Loucy (cell line): ENCODE results near the gene ASXL1.

ENCODE experiments used
- H2AFZ ChIP-seq: fragments of 200-600 bp; sonication (generic); 2 replicates; pipeline ENCODE4 v1.6.0; 2016; ENCODE audit warnings: antibody characterized with exemption, mild to moderate bottlenecking, low read length, moderate library complexity
- H3F3A ChIP-seq: fragments of 200-600 bp; 2 replicates; pipeline ENCODE4 v1.6.0; 2016; ENCODE audit warnings: antibody characterized with exemption, low read depth, mild to moderate bottlenecking
- H3K27me3 ChIP-seq: fragments of 200-600 bp; sonication (generic); 2 replicates; pipeline ENCODE4 v1.6.1; 2014; ENCODE audit warnings: low read length, mild to moderate bottlenecking; ENCODE audit not compliant: insufficient read depth, poor library complexity, severe bottlenecking
- H3K36me3 ChIP-seq: fragments of 200-600 bp; sonication (generic); 2 replicates; pipeline ENCODE4 v1.6.1; 2016; ENCODE audit warnings: low read length; ENCODE audit not compliant: insufficient read depth
- H3K4me1 ChIP-seq: fragments of 200-600 bp; sonication (generic); 2 replicates; pipeline ENCODE4 v1.5.1; 2014; ENCODE audit warnings: low read length, mild to moderate bottlenecking; ENCODE audit not compliant: insufficient read depth, poor library complexity, severe bottlenecking
- H3K4me2 ChIP-seq: fragments of 200-600 bp; sonication (generic); 2 replicates; pipeline ENCODE4 v1.6.0; 2014; ENCODE audit warnings: antibody characterized with exemption, low read length, low read depth, mild to moderate bottlenecking; ENCODE audit not compliant: poor library complexity, severe bottlenecking
- H3K4me3 ChIP-seq: fragments of 200-600 bp; sonication (generic); 2 replicates; pipeline ENCODE4 v1.5.1; 2014; ENCODE audit warnings: low read length, mild to moderate bottlenecking, mixed read lengths; ENCODE audit not compliant: poor library complexity, severe bottlenecking
- H3K79me2 ChIP-seq: fragments of 200-600 bp; sonication (generic); 2 replicates; pipeline ENCODE4 v1.6.1; 2014; ENCODE audit warnings: low read length; ENCODE audit not compliant: insufficient read depth
- H3K9ac ChIP-seq: fragments of 200-600 bp; sonication (generic); 2 replicates; pipeline ENCODE4 v1.6.0; 2014; ENCODE audit warnings: mild to moderate bottlenecking, low read depth, low read length, moderate library complexity; ENCODE audit not compliant: poor library complexity, severe bottlenecking
- H3K9me2 ChIP-seq: fragments of 200-600 bp; sonication (generic); replicated peaks from 2 replicates; pipeline ENCODE4 v1.6.1; 2016; ENCODE audit warnings: low read depth, low read length, mixed read lengths
- H3K9me3 ChIP-seq: fragments of 200-600 bp; sonication (generic); 2 replicates; pipeline ENCODE4 v1.6.1; 2014; ENCODE audit warnings: mild to moderate bottlenecking, antibody characterized with exemption, low read length, low read depth; ENCODE audit not compliant: insufficient read depth
- H4K20me1 ChIP-seq: fragments of 200-600 bp; sonication (generic); 2 replicates; pipeline ENCODE4 v1.6.0; 2014; ENCODE audit warnings: antibody characterized with exemption, low read length, mild to moderate bottlenecking; ENCODE audit not compliant: insufficient read depth, poor library complexity, severe bottlenecking
- CTCF ChIP-seq: fragments of 200-600 bp; sonication (generic); conservative IDR thresholded peaks from 2 replicates; pipeline ENCODE4 v1.5.1; 2014; ENCODE audit warnings: mild to moderate bottlenecking, antibody characterized with exemption, low read length
- EZH2phosphoT487 ChIP-seq: fragments of 200-600 bp; IDR thresholded peaks from 2 replicates; pipeline ENCODE4 v1.6.1; 2018; ENCODE audit warnings: antibody characterized with exemption, mild to moderate bottlenecking, moderate library complexity, borderline replicate concordance

The ASXL1 gene

DNA sequence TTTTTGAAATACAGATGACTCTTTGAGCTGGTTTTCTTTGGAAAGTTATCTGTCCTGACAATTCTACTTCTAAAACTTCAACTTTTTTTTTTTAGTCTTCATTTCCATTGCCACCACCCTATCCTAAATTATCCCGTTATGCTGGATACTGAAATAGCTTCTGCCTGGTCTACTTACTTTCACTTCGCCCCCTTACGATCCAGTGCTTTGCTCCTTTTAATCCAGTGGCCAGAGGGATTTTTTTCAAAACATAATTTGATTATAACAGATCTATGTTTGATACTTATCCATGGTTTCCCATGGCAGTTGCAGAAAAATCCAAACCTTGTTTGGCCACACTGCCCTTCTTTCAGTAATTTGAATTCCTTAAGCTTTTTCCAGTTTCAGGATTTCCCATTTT is 27.4 kb downstream of the ASXL1 start:
- H3K79me2 ChIP-seq, result peaks cover 81% of the 10 kb centered on the region
- H3K36me3 ChIP-seq, result peaks cover 11% of the 10 kb centered on the region; the same call in 1 of the 2 replicates
- no peaks in the 10 kb centered on the region for H3K27me3 ChIP-seq
- H3K4me1 ChIP-seq, result peaks cover 12% of the 10 kb centered on the region
- H3K4me3 ChIP-seq, result no peak overlapping the region
- H3K9me3 ChIP-seq, result no peaks in the 10 kb centered on the region
- peaks cover 3% of the 10 kb centered on the region for H3F3A ChIP-seq
- H3K9ac ChIP-seq, result no peak overlapping the region
- peaks cover 50% of the 10 kb centered on the region for H4K20me1 ChIP-seq
- TF ChIP-seq CTCF, result no peak
- no peak for TF ChIP-seq EZH2phosphoT487
- H2AFZ ChIP-seq, result no peak overlapping the region
- no peak overlapping the region for H3K4me2 ChIP-seq
- no peaks in the 10 kb centered on the region for H3K9me2 ChIP-seq

GRCh38 chr20:32386091-32386490 is 28.0 kb downstream of the ASXL1 start:
- Histone ChIP-seq H3K9me2 (no peaks in the 10 kb centered on the region), H3F3A (peaks cover 3% of the 10 kb centered on the region), H3K36me3 (peaks cover 16% of the 10 kb centered on the region; the same call in 1 of the 2 replicates), H3K27me3 (no peaks in the 10 kb centered on the region), H3K9me3 (no peaks in the 10 kb centered on the region), H3K79me2 (peaks cover 84% of the 10 kb centered on the region), H3K9ac (no peak overlapping the region), H2AFZ (no peak overlapping the region), H4K20me1 (peaks cover 55% of the 10 kb centered on the region), H3K4me2 (no peak overlapping the region), H3K4me1 (peaks cover 12% of the 10 kb centered on the region), H3K4me3 (no peak overlapping the region)
- TF ChIP-seq CTCF, result no peak
- no peak for TF ChIP-seq EZH2phosphoT487

DNA sequence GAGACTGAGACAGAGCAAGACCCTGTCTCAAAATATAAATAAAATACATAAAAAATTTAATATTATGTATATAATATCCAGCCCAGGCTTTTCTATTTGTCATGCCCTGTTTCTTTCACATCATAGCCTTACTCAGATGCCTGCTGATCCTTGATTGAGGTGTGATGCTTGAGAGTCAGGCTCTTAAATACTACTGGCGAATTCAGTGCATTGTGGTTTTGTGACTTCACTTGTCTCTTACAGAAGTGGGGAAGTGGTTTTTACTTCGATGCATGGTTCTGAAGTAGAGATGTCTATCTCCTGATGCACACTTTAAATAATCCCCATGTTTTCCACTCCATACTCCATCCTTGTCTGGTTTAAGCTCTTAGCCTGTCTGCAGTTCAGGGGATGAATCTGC is 29.1 kb downstream of the ASXL1 start:
- Histone ChIP-seq H3F3A (peaks cover 3% of the 10 kb centered on the region), H3K4me1 (peaks cover 12% of the 10 kb centered on the region), H4K20me1 (peaks cover 53% of the 10 kb centered on the region), H3K4me2 (peak overlapping the region; percentile 51), H3K9me2 (no peaks in the 10 kb centered on the region), H3K27me3 (no peaks in the 10 kb centered on the region), H3K4me3 (no peak overlapping the region), H2AFZ (no peak overlapping the region), H3K79me2 (peaks cover 90% of the 10 kb centered on the region), H3K36me3 (peaks cover 26% of the 10 kb centered on the region; the same call in 1 of the 2 replicates), H3K9me3 (no peaks in the 10 kb centered on the region), H3K9ac (no peak overlapping the region)
- TF ChIP-seq EZH2phosphoT487, result no peak
- TF ChIP-seq CTCF, result no peak
